BE2C (cell line): ENCODE data around the gene NAV1.

Source experiments
- DNase-seq: peaks from one replicate; pipeline ENCODE4 v3.0.0-alpha.2; 2020
- H3K27me3 ChIP-seq: fragments of 250-450 bp; sonication (Bioruptor Pico); 2 replicates; pipeline ENCODE4 v1.5.1; 2020; ENCODE audit warnings: mild to moderate bottlenecking
- H3K36me3 ChIP-seq: fragments of 250-450 bp; sonication (Bioruptor Pico); 2 replicates; pipeline ENCODE4 v1.5.1; 2020; ENCODE audit warnings: mild to moderate bottlenecking
- H3K4me1 ChIP-seq: fragments of 250-450 bp; sonication (Bioruptor Pico); 2 replicates; pipeline ENCODE4 v1.5.1; 2020
- H3K4me3 ChIP-seq: 2 replicates; pipeline ENCODE4 v1.5.1; 2011; ENCODE audit warnings: low read depth, low read length
- H3K9me3 ChIP-seq: fragments of 250-450 bp; sonication (Bioruptor Pico); 2 replicates; pipeline ENCODE4 v1.5.1; 2020
- TF ChIP-seq, protein P1 (sequence below): IDR thresholded peaks from 2 replicates; pipeline ENCODE4 v1.5.1; 2012; ENCODE audit warnings: mild to moderate bottlenecking, low read depth, low read length

The NAV1 gene

DNA sequence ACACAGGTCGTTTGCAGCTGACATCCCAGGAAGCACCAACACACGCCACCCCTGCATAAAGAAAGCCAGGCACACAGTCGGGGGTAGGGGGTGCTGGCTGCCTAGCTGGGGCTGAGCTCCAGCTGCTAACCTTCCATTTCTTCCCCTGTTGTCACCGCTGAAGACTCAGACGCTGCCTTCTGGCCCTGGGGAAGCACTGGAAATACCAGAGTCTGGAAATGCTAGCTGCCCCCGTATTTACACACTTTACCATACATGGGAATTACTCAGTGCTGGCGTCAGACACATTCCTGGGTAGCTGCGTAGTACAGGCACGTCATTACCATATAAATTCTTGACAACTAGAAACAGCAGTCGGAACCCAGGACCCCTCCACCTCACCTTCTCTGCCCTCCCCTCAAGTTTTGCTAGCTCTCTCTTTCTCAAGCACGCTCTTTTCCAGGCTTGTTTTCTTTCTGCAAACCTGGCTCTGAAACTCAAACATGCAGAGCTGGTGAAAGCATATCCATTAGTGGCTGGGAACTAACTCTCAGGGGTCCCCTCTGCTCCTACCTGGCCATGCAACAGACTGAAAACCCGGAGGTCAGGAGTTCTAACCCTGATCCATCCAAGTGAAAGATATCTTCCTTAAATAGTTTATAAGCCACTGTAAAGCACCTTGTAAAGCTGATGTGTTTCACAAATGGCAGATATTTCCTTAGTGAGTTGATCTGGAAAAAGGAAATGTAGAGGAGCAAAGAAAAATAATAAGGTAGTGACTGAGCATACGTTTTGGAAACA is 35.3 kb upstream of the NAV1 start:
- H3K36me3 ChIP-seq: no peaks in the 10 kb centered on the region
- TF ChIP-seq, protein P1, sequence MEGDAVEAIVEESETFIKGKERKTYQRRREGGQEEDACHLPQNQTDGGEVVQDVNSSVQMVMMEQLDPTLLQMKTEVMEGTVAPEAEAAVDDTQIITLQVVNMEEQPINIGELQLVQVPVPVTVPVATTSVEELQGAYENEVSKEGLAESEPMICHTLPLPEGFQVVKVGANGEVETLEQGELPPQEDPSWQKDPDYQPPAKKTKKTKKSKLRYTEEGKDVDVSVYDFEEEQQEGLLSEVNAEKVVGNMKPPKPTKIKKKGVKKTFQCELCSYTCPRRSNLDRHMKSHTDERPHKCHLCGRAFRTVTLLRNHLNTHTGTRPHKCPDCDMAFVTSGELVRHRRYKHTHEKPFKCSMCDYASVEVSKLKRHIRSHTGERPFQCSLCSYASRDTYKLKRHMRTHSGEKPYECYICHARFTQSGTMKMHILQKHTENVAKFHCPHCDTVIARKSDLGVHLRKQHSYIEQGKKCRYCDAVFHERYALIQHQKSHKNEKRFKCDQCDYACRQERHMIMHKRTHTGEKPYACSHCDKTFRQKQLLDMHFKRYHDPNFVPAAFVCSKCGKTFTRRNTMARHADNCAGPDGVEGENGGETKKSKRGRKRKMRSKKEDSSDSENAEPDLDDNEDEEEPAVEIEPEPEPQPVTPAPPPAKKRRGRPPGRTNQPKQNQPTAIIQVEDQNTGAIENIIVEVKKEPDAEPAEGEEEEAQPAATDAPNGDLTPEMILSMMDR: no peak
- H3K27me3 ChIP-seq: no peaks in the 10 kb centered on the region
- H3K4me1 ChIP-seq: peaks cover 3% of the 10 kb centered on the region
- H3K4me3 ChIP-seq: no peak overlapping the region
- no peak for DNase-seq
- H3K9me3 ChIP-seq: no peaks in the 10 kb centered on the region

DNA sequence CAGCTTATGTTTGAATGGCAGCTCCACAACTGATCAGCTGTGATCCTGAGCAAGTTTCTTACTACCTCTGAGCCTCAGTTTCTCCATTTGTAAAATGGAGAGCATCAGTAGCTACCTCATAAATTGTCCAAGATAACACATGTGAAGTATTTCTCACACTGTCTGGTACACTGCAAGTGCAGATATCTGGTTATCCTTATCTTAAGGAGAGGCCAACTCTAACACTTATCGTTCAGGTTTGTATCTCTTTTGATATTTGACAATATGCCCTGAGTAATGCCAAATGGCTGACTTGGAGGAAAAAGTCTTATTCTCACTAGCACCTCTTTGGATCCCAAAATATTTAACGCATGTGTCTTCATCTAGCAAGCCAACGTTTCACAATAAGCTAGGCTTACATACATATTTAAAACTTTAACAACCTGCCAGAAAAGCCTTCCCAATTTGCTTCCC is 34.7 kb upstream of the NAV1 start:
- no peaks in the 10 kb centered on the region for H3K36me3 ChIP-seq
- DNase-seq: no peak
- peaks cover 3% of the 10 kb centered on the region for H3K4me1 ChIP-seq
- H3K4me3 ChIP-seq: no peak overlapping the region
- TF ChIP-seq, protein P1: no peak
- H3K27me3 ChIP-seq: no peaks in the 10 kb centered on the region
- no peaks in the 10 kb centered on the region for H3K9me3 ChIP-seq

DNA sequence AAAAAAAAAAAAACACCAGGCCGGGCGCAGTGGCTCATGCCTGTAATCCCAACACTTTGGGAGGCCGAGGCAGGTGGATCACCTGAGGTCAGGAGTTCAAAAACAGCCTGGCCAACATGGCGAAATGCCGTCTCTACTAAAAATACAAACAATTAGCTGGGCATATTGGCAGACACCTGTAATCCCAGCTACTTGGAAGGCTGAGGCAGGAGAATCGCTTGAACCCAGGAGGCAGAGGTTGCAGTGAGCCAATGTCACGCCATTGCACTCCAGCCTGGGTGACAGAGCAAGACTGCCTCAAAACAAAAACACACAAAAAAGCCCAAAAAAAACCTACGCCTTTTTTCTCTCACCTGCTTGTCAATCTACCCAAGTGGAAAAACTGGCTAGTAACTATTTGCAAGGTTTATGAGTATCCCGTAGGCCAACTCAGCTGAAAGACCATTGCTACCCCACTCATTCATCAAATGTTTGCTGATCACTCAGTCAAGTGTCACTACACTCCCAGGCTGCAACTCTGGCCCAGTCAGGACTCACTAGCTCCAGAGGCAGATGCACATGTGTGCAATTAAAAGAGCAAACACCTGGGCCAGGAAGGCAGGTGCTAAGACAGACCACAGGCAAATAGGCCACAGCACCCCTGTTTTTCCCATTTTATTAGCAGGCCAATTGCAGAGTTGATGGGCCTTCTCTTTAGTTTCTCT is 34.0 kb upstream of the NAV1 start:
- Histone ChIP-seq H3K27me3 (no peaks in the 10 kb centered on the region), H3K36me3 (no peaks in the 10 kb centered on the region), H3K9me3 (no peaks in the 10 kb centered on the region), H3K4me3 (no peak overlapping the region), H3K4me1 (peaks cover 3% of the 10 kb centered on the region)
- DNase-seq: no peak
- TF ChIP-seq, protein P1: no peak

DNA sequence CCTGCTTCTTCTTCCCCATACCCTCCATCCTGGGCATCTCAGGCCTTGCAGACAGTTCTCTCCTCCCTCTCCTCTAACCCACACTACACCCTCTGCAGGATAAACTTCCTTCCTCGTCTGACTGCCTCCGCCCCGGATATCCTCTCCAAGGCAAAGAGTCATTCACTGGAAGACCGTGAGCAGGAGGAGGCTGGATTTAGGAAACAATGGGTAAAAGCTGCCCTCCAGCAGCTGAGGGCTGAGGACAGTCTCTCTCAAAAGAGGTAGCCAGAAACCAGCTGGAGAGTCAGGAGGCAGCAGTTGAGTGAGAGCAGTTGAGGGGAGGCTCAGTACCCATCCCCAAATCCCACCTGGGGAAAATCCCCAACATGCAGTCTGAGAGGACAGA is 33.4 kb upstream of the NAV1 start:
- no peaks in the 10 kb centered on the region for H3K36me3 ChIP-seq
- TF ChIP-seq, protein P1: no peak
- no peak overlapping the region for H3K4me3 ChIP-seq
- DNase-seq: no peak
- H3K4me1 ChIP-seq: peaks cover 3% of the 10 kb centered on the region
- no peaks in the 10 kb centered on the region for H3K27me3 ChIP-seq
- H3K9me3 ChIP-seq: no peaks in the 10 kb centered on the region

DNA sequence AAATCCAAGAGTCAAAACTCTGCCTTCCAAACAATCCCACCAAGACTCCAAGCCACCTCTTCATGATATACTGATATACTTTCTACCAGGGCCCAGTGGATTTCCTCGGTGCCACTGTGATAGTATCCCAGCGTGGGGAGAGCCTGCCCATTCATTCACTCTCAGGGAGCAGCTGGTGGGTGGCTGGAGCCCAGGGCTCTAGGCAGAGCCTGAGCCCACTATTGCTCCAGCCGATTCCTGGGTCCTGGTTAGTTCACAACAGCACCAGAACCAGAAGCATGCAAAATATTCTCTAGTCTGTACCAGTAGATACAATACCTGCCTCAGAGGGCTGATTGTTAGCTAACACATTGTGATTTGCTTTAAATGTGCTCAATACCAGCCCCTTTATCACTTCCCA is 32.8 kb upstream of the NAV1 start:
- no peaks in the 10 kb centered on the region for H3K9me3 ChIP-seq
- TF ChIP-seq, protein P1: no peak
- no peaks in the 10 kb centered on the region for H3K36me3 ChIP-seq
- peak overlapping the region; percentile 53 for H3K4me3 ChIP-seq
- no peak for DNase-seq
- peaks cover 3% of the 10 kb centered on the region for H3K4me1 ChIP-seq
- H3K27me3 ChIP-seq: no peaks in the 10 kb centered on the region
